Activated B cell treated with CpG ODN at 0.5 μM for 24 hours (primary cell): ENCODE results near the gene FBLN5. TPM values are rescaled to one million over a fixed set of nuclear protein-coding genes. Genes with fewer than 3 reads are reported as not detected.

Experiments used
- ATAC-seq: fragments of 200-7000 bp; cut with Tn5 transposase; one replicate; pipeline ENCODE4 v1.10.0; 2021; ENCODE audit warnings: low read depth, mild to moderate bottlenecking, moderate library complexity
- CTCF ChIA-PET: fragments of 350-600 bp; sonication (Branson Sonifier 250); formaldehyde crosslinking; loops from one replicate; lab custom pipeline; 2021; ENCODE audit warnings: antibody characterized with exemption; lab: Charles Lee
- POLR2A ChIA-PET: fragments of 350-600 bp; sonication (Branson Sonifier 250); formaldehyde crosslinking; loops from one replicate; lab custom pipeline; 2021; ENCODE audit warnings: antibody characterized with exemption; lab: Charles Lee
- DNase-seq: peaks from one replicate; pipeline ENCODE4 v3.0.0; 2022
- H3K27ac Mint-ChIP-seq: one replicate; pipeline ENCODE4 v1.8.0; 2020; ENCODE audit warnings: mixed read lengths
- H3K27me3 Mint-ChIP-seq: one replicate; pipeline ENCODE4 v1.8.0; 2021; ENCODE audit warnings: mixed read lengths
- H3K36me3 Mint-ChIP-seq: one replicate; pipeline ENCODE4 v1.8.0; 2021; ENCODE audit warnings: low read depth, mixed read lengths
- H3K4me1 Mint-ChIP-seq: one replicate; pipeline ENCODE4 v1.8.0; 2021; ENCODE audit warnings: mixed read lengths
- H3K4me3 Mint-ChIP-seq: one replicate; pipeline ENCODE4 v1.8.0; 2020; ENCODE audit warnings: mild to moderate bottlenecking, mixed read lengths
- H3K9me3 Mint-ChIP-seq: one replicate; pipeline ENCODE4 v1.8.0; 2020; ENCODE audit warnings: mixed read lengths
- CTCF ChIP-seq: fragments of 200-600 bp; IDR thresholded peaks from one replicate; pipeline ENCODE4 v1.8.0; 2022; ENCODE audit warnings: antibody characterized with exemption, mild to moderate bottlenecking
- intact Hi-C: fragments of 100-400 bp; cut with micrococcal nuclease; formaldehyde crosslinking; loops from one replicate; pipeline ENCODE4 v1.15.1; 2024
- total RNA-seq: library from RNA; stranded (reverse); gene quantifications from 2 replicates; pipeline ENCODE4 v1.2.3, GENCODE V29; 2022

The FBLN5 gene
- total RNA-seq, 1 donor from 2014 or later: not detected

GRCh38 chr14:91891101-91891500 lies 56.4 kb downstream of the FBLN5 start:
- ATAC-seq (no peak), DNase-seq (no peak)
- ChIA-PET POLR2A (no interaction called here), CTCF (interaction anchor here (0.7 to 2.0 kb wide), 3 partner anchors 15 to 327 kb away, joined by 3 to 5 read pairs (median 3); no protein-coding TSS in a partner anchor)
- TF ChIP-seq CTCF: no peak
- Mint-ChIP-seq H3K9me3 (no peaks in the 10 kb centered on the region), H3K27ac (no peak overlapping the region), H3K4me3 (no peak overlapping the region), H3K27me3 (peaks cover 6% of the 10 kb centered on the region), H3K36me3 (no peaks in the 10 kb centered on the region), H3K4me1 (no peaks in the 10 kb centered on the region)
- intact Hi-C loops: loop anchor here (5.0 kb wide), 1 partner anchor 239 kb away; no protein-coding TSS in a partner anchor

GRCh38 chr14:91890291-91890749 lies 57.2 kb downstream of the FBLN5 start:
- H3K9me3 Mint-ChIP-seq: no peaks in the 10 kb centered on the region
- no peak for TF ChIP-seq CTCF
- H3K27me3 Mint-ChIP-seq: peaks cover 2% of the 10 kb centered on the region
- H3K27ac Mint-ChIP-seq: no peak overlapping the region
- H3K36me3 Mint-ChIP-seq: no peaks in the 10 kb centered on the region
- no peaks in the 10 kb centered on the region for H3K4me1 Mint-ChIP-seq
- POLR2A ChIA-PET: no interaction called here
- intact Hi-C loops: loop anchor here (5.0 kb wide), 1 partner anchor 238 kb away; no protein-coding TSS in a partner anchor
- ATAC-seq (no peak), DNase-seq (no peak)
- H3K4me3 Mint-ChIP-seq: no peak overlapping the region
- CTCF ChIA-PET: interaction anchor here (2.0 kb wide), 1 partner anchor 14 kb away, joined by 5 read pairs; no protein-coding TSS in a partner anchor

GRCh38 chr14:91889477-91890211 lies 57.9 kb downstream of the FBLN5 start:
- ATAC-seq: no peak
- ChIA-PET POLR2A (no interaction called here), CTCF (interaction anchor here (2.0 kb wide), 1 partner anchor 13 kb away, joined by 5 read pairs; no protein-coding TSS in a partner anchor)
- TF ChIP-seq CTCF: no peak
- H3K4me3 Mint-ChIP-seq: no peak overlapping the region
- H3K36me3 Mint-ChIP-seq: no peaks in the 10 kb centered on the region
- intact Hi-C loops: loop anchor here (5.0 kb wide), 1 partner anchor 237 kb away; no protein-coding TSS in a partner anchor
- no peak for DNase-seq
- no peaks in the 10 kb centered on the region for H3K9me3 Mint-ChIP-seq
- no peak overlapping the region for H3K27ac Mint-ChIP-seq
- H3K27me3 Mint-ChIP-seq: peaks cover 2% of the 10 kb centered on the region
- H3K4me1 Mint-ChIP-seq: no peaks in the 10 kb centered on the region

- DNase-seq (no peak), ATAC-seq (no peak)
- Mint-ChIP-seq H3K4me1 (no peaks in the 10 kb centered on the region), H3K4me3 (no peak overlapping the region), H3K27me3 (peaks cover 2% of the 10 kb centered on the region), H3K27ac (no peak overlapping the region), H3K9me3 (no peaks in the 10 kb centered on the region), H3K36me3 (no peaks in the 10 kb centered on the region)
- POLR2A ChIA-PET: no interaction called here
- intact Hi-C loops: no loop called here
- no peak for TF ChIP-seq CTCF
- CTCF ChIA-PET: no interaction called here
Measured at GRCh38 chr14:91888641-91889476, 58.6 kb downstream of the FBLN5 start.

GRCh38 chr14:91886961-91887360 lies 60.5 kb downstream of the FBLN5 start:
- H3K36me3 Mint-ChIP-seq: no peaks in the 10 kb centered on the region
- CTCF ChIA-PET: no interaction called here
- DNase-seq (no peak), ATAC-seq (no peak)
- no peaks in the 10 kb centered on the region for H3K4me1 Mint-ChIP-seq
- H3K9me3 Mint-ChIP-seq: no peaks in the 10 kb centered on the region
- H3K4me3 Mint-ChIP-seq: no peak overlapping the region
- TF ChIP-seq CTCF: no peak
- POLR2A ChIA-PET: no interaction called here
- intact Hi-C loops: no loop called here
- H3K27me3 Mint-ChIP-seq: no peaks in the 10 kb centered on the region
- H3K27ac Mint-ChIP-seq: no peak overlapping the region
